Measurements from ENCODE around the gene SLC8B1. TPM values are rescaled to one million over a fixed set of nuclear protein-coding genes. Genes with fewer than 3 reads are reported as not detected.
A peak's percentile ranks its signal among the peaks of the same experiment; 100 is the strongest.

SLC8B1 gene
- total RNA-seq, 6 experiments from 2014 or later = 12.6 to 32.7 (median 21.5) TPM

DNA sequence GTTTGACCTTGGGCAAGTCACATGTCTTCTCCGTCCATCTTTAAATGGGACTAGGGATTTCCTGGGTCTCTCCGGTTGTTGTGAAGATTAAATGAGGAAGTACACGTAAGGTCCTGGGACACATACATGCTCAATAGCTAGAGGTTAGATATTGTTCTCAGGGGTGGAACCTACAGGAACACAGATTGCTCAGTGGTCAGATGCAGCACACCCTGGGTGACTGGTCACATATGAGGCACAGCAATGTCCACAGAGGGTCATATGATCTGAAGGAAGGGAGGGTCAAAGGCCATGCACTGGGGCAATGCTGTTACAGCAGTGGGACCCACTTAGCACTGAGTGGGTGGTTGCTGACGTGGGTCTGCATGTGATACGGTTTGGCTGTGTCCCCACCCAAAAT lies 11.4 kb upstream of the SLC8B1 start:
- Histone ChIP-seq H3K4me1 (no peaks in the 10 kb centered on the region), H3K4me3 (no peak overlapping the region), H3K36me3 (no peaks in the 10 kb centered on the region), H3K27me3 (no peaks in the 10 kb centered on the region), H3K9me3 (no peaks in the 10 kb centered on the region), H3K27ac (no peak overlapping the region)
- WGBS (ENCODE audit: insufficient coverage, low coverage, low lambda C conversion rate, missing lambda C conversion rate) = 72% methylated on average over 5 of the region's 5 CpGs
- intact Hi-C loops (cut with DNase I) = no loop called here
- no peak for DNase-seq
- peak in 1 of 4 donors; percentile 26 for ATAC-seq
- TF ChIP-seq POLR2A (IDR thresholded peaks at IDR 0.05) = no peak
- TF ChIP-seq, protein P1, sequence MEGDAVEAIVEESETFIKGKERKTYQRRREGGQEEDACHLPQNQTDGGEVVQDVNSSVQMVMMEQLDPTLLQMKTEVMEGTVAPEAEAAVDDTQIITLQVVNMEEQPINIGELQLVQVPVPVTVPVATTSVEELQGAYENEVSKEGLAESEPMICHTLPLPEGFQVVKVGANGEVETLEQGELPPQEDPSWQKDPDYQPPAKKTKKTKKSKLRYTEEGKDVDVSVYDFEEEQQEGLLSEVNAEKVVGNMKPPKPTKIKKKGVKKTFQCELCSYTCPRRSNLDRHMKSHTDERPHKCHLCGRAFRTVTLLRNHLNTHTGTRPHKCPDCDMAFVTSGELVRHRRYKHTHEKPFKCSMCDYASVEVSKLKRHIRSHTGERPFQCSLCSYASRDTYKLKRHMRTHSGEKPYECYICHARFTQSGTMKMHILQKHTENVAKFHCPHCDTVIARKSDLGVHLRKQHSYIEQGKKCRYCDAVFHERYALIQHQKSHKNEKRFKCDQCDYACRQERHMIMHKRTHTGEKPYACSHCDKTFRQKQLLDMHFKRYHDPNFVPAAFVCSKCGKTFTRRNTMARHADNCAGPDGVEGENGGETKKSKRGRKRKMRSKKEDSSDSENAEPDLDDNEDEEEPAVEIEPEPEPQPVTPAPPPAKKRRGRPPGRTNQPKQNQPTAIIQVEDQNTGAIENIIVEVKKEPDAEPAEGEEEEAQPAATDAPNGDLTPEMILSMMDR (IDR thresholded peaks at IDR 0.05) = no peak

DNA sequence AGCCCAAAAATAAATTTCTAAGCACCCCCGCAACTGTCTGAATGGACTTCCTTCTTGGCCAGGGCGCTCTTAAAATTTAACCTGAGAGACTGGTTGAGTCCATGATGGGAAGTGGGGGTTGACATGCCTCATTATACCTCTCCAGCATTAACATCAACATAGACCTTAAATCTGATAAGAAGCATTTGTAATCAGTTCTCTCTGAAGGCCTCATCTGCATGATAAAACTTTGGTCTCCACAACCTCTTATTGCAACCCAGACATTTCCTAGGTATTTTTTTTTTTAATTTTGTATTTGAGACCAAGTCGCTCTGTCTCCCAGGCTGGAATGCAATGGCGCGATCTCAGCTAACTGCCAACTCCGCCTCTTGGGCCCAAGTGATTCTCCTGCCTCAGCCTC lies 10.4 kb upstream of the SLC8B1 start:
- Histone ChIP-seq H3K9me3 (no peaks in the 10 kb centered on the region), H3K4me1 (no peaks in the 10 kb centered on the region), H3K27ac (no peak overlapping the region), H3K36me3 (no peaks in the 10 kb centered on the region), H3K4me3 (no peak overlapping the region), H3K27me3 (no peaks in the 10 kb centered on the region)
- TF ChIP-seq, protein P1 (IDR thresholded peaks at IDR 0.05) = no peak
- no peak for TF ChIP-seq POLR2A (IDR thresholded peaks at IDR 0.05)
- intact Hi-C loops (cut with DNase I) = no loop called here
- no peak for DNase-seq
- WGBS (ENCODE audit: insufficient coverage, low coverage, low lambda C conversion rate, missing lambda C conversion rate) = 98% methylated on average over 4 of the region's 6 CpGs
- ATAC-seq = no peak

DNA sequence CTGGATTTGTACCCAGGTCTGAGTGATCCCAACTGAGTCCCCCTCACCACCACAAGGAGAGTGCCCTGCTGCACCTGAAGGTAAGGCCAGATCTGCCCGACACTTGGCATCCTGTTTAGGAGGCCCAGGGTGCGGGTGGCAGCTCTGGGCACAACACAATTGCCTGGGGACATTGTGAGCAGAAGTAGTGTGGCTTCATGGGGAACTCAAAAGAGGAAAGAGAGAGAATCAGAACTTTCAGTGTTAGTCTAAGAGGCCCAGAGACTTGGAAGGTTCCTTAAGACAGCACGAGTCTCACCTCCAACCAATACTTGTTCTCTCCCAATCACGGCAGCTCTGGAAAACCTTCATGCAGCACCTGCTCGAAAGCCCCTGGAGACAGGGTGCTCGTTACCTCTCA lies 6.6 kb upstream of the SLC8B1 start:
- WGBS (ENCODE audit: insufficient coverage, low coverage, low lambda C conversion rate, missing lambda C conversion rate) = 47% methylated on average over 2 of the region's 6 CpGs
- DNase-seq (no peak), ATAC-seq (peak in 2 of 4 donors; percentile 40 to 61)
- TF ChIP-seq POLR2A (IDR thresholded peaks at IDR 0.05) = no peak
- TF ChIP-seq, protein P1 (IDR thresholded peaks at IDR 0.05) = no peak
- H3K36me3 ChIP-seq = no peaks in the 10 kb centered on the region
- H3K9me3 ChIP-seq = no peaks in the 10 kb centered on the region
- H3K4me1 ChIP-seq = no peaks in the 10 kb centered on the region
- no peak overlapping the region for H3K4me3 ChIP-seq
- intact Hi-C loops (cut with DNase I) = no loop called here
- H3K27ac ChIP-seq = no peak overlapping the region
- no peaks in the 10 kb centered on the region for H3K27me3 ChIP-seq

DNA sequence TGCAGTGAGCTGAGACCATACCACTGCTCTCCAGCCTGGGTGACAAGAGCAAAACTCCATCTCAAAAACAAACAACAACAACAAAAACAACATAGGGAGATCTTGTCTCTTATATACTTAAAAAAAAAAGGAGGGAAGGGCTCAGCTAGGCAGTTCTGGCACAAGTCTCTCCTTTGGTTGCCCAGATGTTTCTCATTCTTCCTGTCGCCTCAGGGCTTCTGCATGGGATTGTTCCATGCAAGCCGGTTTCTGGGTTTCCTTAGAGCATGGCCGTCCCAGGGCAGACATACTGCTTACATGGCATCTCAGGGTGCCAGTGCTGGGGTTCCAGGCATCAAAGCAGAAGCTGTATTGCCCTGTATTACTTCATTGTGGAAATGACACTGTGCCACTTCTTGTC lies 5.2 kb upstream of the SLC8B1 start:
- Histone ChIP-seq H3K27ac (no peak overlapping the region), H3K36me3 (no peaks in the 10 kb centered on the region), H3K9me3 (no peaks in the 10 kb centered on the region), H3K4me1 (no peaks in the 10 kb centered on the region), H3K27me3 (no peaks in the 10 kb centered on the region), H3K4me3 (no peak overlapping the region)
- TF ChIP-seq, protein P1 (IDR thresholded peaks at IDR 0.05) = no peak
- TF ChIP-seq POLR2A (IDR thresholded peaks at IDR 0.05) = no peak
- 79% methylated on average over 3 of the region's 3 CpGs for WGBS (ENCODE audit: insufficient coverage, low coverage, low lambda C conversion rate, missing lambda C conversion rate)
- intact Hi-C loops (cut with DNase I) = no loop called here
- ATAC-seq = no peak
- DNase-seq = no peak

DNA sequence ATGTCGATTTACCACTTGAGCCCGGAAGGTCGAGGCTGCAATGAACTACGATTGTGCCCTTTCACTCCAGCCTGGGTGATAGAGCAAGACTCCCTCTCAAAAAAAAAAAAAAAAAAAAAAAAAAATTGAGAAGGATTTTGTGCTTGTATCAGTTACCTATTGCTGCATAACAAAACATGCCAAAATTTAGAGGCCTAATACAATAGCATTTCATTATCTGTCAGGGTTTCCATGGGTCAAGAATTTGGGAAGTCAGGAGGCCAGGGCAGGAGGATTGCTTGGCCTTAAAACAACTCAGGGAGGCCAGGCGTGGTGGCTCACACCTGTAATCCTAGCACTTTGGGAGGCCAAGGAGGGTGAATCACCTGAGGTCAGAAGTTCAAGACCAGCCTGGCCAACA lies 4.6 kb upstream of the SLC8B1 start:
- WGBS (ENCODE audit: insufficient coverage, low coverage, low lambda C conversion rate, missing lambda C conversion rate) = 41% methylated on average over 2 of the region's 5 CpGs
- ATAC-seq = no peak
- H3K4me1 ChIP-seq = no peaks in the 10 kb centered on the region

More for the DNA sequence above, 4.6 kb upstream of the SLC8B1 start:
- no peak overlapping the region for H3K27ac ChIP-seq
- H3K36me3 ChIP-seq = no peaks in the 10 kb centered on the region
- H3K27me3 ChIP-seq = no peaks in the 10 kb centered on the region
- H3K4me3 ChIP-seq = no peak overlapping the region
- intact Hi-C loops (cut with DNase I) = no loop called here
- no peak for DNase-seq
- TF ChIP-seq, protein P1 (IDR thresholded peaks at IDR 0.05) = no peak
- no peak for TF ChIP-seq POLR2A (IDR thresholded peaks at IDR 0.05)
- H3K9me3 ChIP-seq = no peaks in the 10 kb centered on the region

Measured in right lobe of liver (tissue), 6 donors.